NCI-H2227 (cell line): ENCODE results near the gene SMIM22.

ENCODE experiments used
- DNase-seq: peaks from one replicate; lab custom pipeline; 2025; ENCODE audit not compliant: unreplicated experiment; lab: John Stamatoyannopoulos, UW

SMIM22 gene

GRCh38 chr16:4814542-4815173 is 19.5 kb downstream of the SMIM22 start:
- no peak for DNase-seq

- no peak for DNase-seq
These were observed 25.5 kb downstream of the SMIM22 start for GRCh38 chr16:4820652-4821051.

GRCh38 chr16:4825196-4825595 is 30.0 kb downstream of the SMIM22 start:
- no peak for DNase-seq

GRCh38 chr16:4826526-4826925 is 31.4 kb downstream of the SMIM22 start:
- no peak for DNase-seq

- DNase-seq = no peak
These were observed 31.8 kb downstream of the SMIM22 start for GRCh38 chr16:4826980-4827379.

- no peak for DNase-seq
These were observed 33.6 kb downstream of the SMIM22 start for GRCh38 chr16:4828567-4829321.

GRCh38 chr16:4830408-4830807 is 35.2 kb downstream of the SMIM22 start:
- DNase-seq = no peak

- DNase-seq = no peak
These were observed 36.4 kb downstream of the SMIM22 start for GRCh38 chr16:4831616-4832015.

GRCh38 chr16:4832698-4833343 is 37.7 kb downstream of the SMIM22 start:
- DNase-seq = no peak

GRCh38 chr16:4833584-4833983 is 38.4 kb downstream of the SMIM22 start:
- no peak for DNase-seq

GRCh38 chr16:4836727-4837126 is 41.6 kb downstream of the SMIM22 start:
- DNase-seq = no peak

GRCh38 chr16:4837733-4838501 is 42.7 kb downstream of the SMIM22 start:
- DNase-seq = no peak

GRCh38 chr16:4839942-4840341 is 44.8 kb downstream of the SMIM22 start:
- DNase-seq = no peak

GRCh38 chr16:4840984-4841383 is 45.8 kb downstream of the SMIM22 start:
- DNase-seq = no peak
